Left forelimb (tissue), 1 donor: ENCODE results near the gene CHRNB2.

Source experiments
- DNase-seq: peaks from one replicate; pipeline ENCODE4 v3.0.0-alpha.2; 2018; ENCODE audit warnings: low spot score

CHRNB2 gene

GRCh38 chr1:154581766-154582165, 14.2 kb downstream of the CHRNB2 start:
- no peak for DNase-seq

- DNase-seq = no peak
Measured at GRCh38 chr1:154582885-154583284, 15.3 kb downstream of the CHRNB2 start.

DNA sequence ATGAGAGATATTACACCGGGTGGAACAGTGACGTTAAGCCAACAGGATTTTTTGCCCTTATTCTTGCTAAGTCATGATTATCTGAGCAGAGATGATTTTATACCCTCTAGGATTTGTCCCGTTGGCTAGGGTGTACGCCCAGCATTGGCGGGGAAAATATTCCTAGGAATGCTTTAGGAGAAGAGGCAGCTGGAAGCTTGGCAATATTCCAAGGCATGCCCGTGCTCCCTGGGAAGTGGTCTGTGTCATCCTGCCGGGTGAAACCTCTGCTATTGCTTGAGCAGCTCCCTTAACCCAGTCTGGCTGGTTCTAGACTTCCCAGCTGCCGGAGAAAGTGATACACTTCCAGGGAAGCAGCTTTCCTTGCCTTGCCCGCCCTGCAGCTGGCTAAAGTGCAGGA, 16.2 kb downstream of the CHRNB2 start:
- DNase-seq = no peak

DNA sequence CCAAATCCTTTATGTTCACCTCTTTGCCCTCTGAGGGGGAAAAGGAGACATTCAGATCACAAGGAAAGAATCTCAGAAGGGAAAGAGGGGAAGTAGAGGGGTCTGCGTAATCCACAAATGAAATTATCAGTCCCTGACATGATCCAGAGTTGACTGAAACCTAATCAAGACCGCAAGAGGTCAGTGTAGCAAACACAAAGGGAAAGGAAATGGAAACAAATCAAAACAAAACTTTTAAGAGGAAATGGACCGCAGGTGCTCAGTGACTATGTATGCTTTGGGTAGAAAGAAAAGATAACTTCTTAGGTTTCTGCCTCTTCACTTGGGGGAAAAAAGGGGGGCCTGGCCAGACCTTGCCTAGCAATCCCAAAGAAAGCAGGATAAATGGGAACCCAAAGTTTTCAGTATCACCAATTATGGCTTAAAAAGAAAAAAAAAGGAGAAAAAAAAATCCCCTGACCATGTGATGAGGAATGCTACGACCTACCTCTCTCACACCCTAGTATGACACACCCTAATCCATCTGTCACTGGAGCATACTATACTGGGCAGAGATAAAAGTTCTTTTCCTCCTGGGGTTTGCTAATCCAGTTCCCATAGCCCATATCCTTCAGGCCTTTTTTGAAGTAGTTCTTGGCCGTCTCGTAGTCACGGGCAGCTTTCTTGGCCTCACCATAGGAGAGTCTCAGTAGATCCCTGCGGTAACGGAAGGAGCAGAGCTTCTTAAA, 16.9 kb downstream of the CHRNB2 start:
- DNase-seq = no peak

GRCh38 chr1:154586231-154586630, 18.7 kb downstream of the CHRNB2 start:
- DNase-seq = no peak

GRCh38 chr1:154586641-154587040, 19.1 kb downstream of the CHRNB2 start:
- no peak for DNase-seq

DNA sequence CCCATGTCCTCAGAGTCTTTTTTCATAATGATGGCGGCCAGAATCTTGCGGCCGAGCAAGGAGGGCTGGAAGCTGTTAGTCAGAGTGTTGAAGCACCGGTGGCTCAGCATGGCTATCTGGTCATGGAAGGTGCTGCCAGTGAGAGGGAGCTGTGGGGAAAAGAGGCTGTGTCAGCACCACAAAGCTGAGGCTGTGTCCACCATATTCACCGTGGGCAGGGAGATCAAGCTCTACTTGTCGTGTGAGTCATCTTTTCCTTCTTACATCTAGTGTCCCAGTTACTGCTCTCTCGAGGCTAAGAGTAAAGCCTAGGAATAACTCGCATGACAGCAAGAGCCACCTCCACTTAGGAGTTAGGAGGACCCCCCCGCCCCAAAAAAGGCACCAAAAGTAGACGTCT, 22.2 kb downstream of the CHRNB2 start:
- no peak for DNase-seq

GRCh38 chr1:154590756-154591155, 23.2 kb downstream of the CHRNB2 start:
- no peak for DNase-seq

- DNase-seq = no peak
Measured at GRCh38 chr1:154591206-154591605, 23.6 kb downstream of the CHRNB2 start.

DNA sequence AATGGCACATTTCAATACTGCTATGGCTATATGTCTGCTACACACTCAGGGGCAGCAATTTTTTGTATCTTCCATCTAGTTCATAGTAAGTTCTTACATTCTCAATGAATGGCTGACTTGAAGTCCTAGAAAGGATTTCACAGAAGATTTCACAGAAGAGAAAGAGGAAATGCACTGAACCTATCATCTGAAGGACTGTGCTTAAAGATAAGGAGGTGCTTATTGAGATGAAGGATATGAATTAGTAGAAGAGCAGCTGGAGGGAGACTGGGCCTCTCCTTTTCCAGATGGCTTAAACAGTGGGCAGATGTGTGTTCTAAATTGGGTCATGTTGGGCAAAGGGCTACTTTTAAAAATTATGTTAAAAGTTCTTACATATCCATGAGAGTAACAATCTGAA, 25.8 kb downstream of the CHRNB2 start:
- DNase-seq = no peak

DNA sequence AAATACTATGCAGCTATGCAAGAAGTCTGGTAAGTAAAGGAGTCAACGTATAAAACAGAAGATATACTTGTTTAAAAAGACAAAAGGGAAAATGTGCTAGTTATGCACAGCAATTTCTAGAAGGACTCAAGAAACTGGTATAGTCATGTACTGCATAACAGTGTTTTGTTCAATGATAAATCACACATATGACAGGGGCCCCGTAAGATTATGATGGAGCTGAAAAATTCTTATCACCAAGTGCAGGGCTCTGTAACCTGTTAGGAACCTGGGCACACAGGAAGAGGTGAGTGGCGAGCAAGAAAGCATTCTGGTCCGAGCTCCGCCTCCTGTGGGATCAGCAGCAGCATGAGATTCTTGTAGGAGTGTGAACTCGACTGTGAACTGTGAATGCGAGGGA, 27.2 kb downstream of the CHRNB2 start:
- no peak for DNase-seq

- no peak for DNase-seq
Measured at GRCh38 chr1:154595621-154596020, 28.0 kb downstream of the CHRNB2 start.

DNA sequence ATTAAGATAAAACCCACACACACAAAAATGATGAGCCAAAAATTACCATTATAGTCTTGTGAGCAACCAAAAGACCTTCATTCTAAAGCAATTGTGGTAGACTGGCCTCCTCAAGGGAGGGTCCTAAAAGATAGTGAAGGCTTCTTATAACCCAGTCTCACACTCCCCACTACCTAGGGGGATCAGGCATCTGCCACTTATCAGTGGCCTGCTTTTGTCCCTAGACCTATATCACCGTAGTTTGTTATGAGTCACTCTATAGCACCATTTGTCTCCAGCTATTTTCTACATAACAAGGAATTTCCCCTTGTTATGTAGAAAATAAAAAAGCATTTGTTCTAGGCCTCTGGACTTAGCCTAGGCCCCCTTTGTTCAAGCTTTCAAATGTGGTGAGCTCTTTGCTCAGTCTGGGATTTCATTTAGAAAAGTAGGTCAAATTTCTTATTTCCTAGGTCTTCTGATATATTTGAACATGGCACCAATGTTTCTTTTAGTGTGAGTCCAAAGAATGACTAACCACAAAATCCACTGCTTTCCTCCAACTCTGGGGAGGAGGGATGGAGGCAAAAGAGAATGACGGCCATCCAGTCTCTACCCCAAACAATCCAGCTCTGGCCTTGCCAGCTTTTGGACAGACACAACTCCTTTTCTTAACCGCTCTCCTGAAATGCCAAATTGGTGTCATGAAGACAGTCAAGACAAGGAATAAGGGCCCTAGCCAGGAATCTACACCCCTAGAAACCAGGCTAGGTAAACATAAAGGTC, 31.5 kb downstream of the CHRNB2 start:
- DNase-seq = no peak

DNA sequence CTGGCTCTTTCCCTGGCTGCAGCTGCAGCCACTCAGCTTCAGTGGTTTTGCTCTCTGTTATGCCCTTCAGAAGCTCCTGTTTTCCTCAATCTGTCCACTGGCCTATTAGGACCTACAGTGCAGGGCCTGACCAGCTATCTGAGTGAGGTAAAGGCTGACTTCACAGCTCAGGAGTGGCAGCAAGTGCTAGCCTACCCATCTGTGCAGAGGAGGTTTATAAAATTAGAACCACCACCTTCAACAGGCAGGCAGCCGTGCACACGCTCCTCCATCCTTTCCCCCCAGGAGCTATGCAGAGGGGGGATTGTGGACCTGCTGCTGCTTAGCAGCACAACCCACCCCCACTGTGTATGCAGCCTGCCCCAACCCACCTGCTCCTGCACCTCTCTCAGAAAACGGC, 32.1 kb downstream of the CHRNB2 start:
- no peak for DNase-seq

DNA sequence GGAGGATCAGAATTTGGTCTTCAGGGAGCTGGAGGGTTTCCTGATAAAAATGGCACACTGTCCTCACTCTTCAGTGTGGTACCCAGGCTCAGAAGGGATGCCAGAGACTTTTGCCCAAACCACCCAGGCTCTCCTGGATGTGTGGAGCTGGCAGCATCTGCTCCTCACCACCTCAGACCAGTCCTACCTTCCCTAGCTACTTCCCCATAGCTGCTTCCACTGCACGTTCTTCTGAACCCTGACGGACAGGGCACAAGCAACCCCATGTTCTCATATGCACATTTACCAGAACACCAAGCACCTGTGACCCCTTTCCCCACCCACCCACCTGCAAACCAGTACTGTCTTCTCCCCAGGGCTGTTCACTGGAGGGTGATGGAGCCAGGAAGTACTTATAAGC, 35.7 kb downstream of the CHRNB2 start:
- DNase-seq = no peak

GRCh38 chr1:154605534-154605933, 38.0 kb downstream of the CHRNB2 start:
- no peak for DNase-seq

GRCh38 chr1:154607106-154607608, 39.6 kb downstream of the CHRNB2 start:
- DNase-seq = no peak

GRCh38 chr1:154607609-154608396, 40.2 kb downstream of the CHRNB2 start, which contains the start of gene ADAR:
TSS of gene ADAR (minus strand) at chr1:154608186. CDS start at chr1:154608006, 180 bp downstream.
- peak; percentile 92 for DNase-seq

- DNase-seq = peak; percentile 76
Measured at GRCh38 chr1:154608397-154609270, 41.1 kb downstream of the CHRNB2 start.

- no peak for DNase-seq
Measured at GRCh38 chr1:154609398-154610380, 42.1 kb downstream of the CHRNB2 start.
